CD4-positive, alpha-beta T cell treated with Interleukin-10 for 1 hour (primary cell): Measurements from ENCODE around the gene ROR2.
"Not testable (repeated sequence)": the region's sequence is repeated elsewhere in the genome, so short reads cannot be mapped to it uniquely, and the experiment has no call there.

ENCODE experiments used
- DNase-seq: peaks from one replicate; pipeline ENCODE4 v3.0.0-alpha.2; 2020

Gene ROR2

DNA sequence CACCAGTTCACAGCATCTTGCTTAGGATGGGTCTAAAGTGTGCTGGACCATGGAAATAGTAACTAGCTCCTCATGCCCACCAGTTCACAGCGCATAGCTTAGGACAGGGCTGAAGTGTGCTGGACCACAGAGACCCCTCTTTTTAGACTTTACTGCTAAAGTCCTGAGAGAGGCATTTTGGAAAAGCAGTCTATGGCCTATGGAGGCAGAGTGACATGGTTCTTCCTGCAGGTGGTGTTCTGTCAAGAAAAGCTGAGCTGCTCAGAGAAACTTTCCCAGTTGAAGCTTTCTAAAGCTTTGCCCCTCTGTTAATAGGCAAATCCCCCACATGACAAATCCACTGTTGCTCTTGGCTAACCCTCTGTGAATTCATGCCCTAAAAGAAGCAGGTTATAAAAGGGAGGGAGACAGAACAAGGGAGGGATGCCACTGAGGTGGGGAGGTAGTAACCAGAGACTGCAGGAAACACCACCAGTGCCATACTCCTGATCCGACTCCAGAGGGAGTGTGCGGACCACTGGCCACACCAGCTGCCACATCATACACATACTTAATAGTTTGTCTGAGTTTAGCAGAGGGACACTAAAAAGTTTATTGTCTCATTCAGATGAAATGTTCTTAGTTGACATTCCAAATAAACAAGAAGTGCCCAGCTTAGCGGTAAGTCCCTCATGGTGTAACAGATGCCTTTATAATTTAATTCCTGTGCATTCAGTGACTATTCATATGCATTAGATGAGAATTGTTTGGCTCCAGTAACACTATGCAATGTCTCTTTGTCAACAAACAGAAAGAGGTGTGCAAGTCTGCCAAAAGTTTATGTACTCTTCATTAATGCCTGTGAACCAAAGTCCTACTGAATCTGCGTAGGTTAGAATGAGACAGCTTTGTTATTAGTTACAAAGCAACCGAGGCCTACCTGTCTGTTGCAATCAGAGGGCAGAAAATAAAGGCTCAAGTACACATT is 290.2 kb downstream of the ROR2 start:
- no peak for DNase-seq

DNA sequence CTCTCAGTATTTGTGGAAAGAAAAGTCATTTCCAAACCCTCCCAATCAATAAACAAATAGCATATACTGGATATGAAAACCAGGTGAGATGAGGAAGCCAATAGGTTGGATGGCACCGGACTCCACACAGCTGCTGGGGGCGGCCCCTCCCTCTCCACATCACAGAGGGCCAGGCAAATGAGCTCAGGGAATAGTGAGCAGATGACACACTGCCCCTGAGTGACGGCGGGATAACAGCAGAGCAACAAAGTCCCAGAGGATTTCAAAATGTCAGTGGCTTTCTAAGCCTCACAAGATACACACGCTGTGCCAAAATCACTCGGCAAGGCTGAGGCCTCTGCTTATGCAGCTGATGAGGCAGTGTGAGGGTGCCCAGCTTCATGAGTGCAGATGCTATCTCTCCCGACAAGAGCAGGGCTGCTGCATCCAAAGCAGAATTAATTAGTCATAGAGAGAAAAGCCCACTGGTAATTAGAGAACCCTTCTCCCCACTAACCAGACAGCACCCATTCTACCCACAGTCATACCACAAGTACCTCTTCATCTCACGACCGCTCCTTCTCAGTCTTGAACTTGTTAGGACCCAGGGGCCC is 291.4 kb downstream of the ROR2 start:
- no peak for DNase-seq

DNA sequence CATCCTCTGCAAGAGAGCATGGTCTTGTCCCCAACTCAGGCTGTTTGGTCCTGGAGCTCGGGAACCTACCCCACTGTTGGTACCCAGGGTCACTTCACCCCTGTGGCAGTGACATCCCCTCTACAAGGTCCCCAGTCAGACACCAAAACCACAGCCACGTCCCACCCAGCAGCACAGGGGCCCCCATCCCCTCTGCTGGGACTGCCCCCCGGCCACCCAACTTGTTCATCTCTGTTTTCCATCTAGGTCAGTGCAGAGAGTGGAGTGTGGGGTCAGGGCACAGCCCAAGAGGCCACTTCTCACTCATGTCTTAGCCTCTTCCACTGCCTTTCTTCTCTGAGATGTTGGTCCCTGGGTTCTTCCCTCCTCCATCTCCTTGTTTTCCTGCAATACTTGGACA is 292.5 kb downstream of the ROR2 start:
- no peak for DNase-seq

DNA sequence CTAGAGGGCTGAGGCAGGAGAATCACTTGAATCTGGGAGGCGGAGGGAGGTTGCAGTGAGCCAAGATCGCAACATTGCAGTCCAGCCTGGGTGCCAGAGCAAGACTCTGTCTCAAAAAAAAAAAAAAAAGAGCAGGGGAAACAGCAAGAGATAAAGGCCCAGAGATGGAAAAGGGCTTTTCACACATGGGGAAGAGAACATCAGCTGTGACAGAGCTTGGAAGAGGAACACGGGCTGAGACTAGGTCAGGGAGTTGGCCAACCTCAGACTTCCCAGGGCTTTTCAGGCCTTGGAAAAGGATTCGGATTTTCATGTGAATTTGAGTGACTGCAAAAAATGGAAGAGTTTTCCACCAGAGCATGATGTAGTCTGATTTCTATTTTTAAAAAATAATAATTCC is 294.4 kb downstream of the ROR2 start:
- DNase-seq = no peak

DNA sequence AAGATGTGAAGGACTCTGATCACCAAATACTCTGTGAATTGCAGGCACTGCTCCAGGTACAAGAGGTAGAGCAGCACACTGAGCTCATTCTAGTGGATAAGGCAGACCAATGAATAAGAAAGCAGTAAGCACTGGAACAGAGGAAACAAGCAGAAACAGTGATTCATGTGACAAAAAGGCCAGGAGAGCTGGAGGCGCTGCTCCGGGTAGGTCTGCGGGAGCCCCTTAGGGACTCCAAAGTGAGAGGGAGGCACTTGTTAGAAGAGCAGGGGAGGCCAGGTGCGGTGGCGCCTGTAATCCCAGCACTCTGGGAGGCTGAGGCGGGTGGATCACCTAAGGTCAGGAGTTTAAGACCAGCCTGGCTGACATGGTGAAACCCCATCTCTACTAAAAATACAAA is 294.8 kb downstream of the ROR2 start:
- no peak for DNase-seq

GRCh38 chr9:91654527-91654926 is 295.5 kb downstream of the ROR2 start:
- DNase-seq = no peak

DNA sequence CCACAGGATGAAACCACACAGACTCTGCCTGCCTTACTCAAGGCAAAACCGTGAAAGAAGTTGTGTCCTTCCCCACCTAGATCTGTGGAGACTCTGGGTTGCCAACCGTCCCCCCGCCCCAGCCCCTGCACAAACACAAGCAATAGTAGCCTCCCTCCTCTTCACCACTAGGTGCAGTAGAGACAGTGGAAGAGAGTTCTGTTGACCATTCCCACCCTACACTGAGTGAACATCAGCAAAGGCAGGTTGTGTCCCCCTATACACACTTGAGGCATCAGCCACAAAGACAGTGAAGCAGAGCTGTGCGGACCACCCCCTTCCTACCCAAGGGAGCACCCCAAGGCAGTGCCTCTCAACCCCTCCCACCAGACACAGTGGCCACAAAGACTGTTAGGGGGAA is 302.7 kb downstream of the ROR2 start:
- DNase-seq = no peak

DNA sequence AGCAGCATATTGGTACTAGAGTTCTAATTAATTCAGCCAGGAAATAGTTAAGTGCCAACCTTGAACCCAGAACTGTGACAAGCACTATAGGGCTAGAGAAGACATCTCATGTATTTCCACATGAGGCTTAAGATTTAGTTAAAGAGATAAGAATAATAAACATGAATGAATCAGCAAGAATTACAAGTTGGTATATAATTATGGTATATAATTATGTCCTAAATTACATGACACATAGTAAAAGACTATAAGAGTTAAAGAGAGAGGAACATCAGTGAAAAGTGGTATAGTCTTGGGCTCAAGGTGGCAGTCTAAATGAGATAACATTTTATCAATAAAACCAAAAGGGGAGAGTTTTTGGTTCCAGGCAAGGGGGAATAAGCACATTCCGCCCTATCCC is 303.3 kb downstream of the ROR2 start:
- DNase-seq = no peak

GRCh38 chr9:91644433-91644832 is 305.6 kb downstream of the ROR2 start:
- no peak for DNase-seq

DNA sequence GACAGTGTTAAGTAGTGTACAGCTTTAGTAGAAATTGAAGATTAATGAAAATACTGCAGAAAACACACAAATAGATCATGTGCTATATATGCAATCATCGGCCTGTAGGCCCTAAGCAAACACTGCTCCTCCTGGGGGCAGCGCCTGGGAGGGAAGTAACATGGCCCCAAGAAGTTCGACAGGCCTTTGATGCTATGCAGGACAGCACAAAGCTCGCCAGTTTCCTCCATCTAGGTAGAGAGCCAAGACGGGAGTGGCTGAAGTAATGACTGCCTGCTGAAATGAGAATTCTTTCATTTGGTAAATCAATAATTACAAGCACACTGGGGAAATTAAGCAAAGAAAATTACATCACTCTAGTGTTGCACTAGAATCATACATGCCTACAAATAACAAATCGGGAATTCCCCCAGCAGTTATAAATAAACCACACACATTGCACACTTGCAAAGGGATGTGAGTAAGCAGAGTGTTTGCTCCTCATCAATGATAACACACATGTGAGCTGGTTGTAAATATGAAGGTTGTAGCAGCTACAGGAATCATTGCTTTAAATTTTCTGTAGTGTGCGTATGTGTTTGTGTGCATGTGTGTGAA is 306.4 kb downstream of the ROR2 start:
- DNase-seq = no peak

GRCh38 chr9:91642771-91643170 is 307.3 kb downstream of the ROR2 start:
- no peak for DNase-seq

DNA sequence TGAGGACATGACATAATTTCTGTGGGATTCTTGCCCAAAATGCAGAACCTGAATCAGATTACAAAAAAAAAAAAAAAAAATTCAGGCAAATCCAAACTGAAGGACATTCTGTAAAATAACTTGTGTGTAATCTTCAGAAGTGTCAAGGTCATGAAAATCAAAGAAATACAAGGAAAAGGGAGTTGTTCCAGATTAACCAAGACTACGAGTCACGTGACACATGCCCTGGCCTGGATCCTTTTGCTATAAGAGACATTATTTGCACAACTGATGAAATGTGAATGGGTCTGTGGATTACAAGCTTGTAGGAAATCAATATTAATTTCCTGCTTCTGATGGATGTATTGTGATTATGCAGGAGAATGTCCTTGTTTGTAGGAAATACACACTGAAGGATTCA is 309.6 kb downstream of the ROR2 start:
- no peak for DNase-seq

- DNase-seq = no peak
Observed at GRCh38 chr9:91639054-91639453, 311.0 kb downstream of the ROR2 start.

DNA sequence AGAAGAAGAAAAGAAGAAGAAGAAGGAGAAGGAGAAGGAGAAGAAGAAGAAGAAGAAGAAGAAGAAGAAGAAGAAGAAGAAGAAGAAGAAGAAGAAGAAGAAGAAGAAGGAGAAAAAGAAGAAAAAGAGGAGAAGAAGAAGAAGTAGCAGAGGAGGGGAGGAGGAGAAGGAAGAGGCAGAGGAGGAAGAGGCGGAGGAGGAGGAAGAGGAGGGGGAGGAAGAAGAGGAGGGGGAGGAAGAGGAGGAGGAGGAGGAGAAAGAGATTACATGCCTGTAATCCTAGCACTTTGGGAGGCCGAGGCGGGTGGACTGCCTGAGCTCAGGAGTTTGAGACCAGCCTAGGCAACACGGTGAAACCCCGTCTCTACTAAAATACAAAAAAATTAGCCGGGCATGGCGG is 315.2 kb downstream of the ROR2 start:
- DNase-seq = not testable (repeated sequence)

- DNase-seq = no peak
Observed at GRCh38 chr9:91629718-91630117, 320.3 kb downstream of the ROR2 start.

- no peak for DNase-seq
Observed at GRCh38 chr9:91628892-91629291, 321.1 kb downstream of the ROR2 start.

GRCh38 chr9:91625331-91625730 is 324.7 kb downstream of the ROR2 start:
- DNase-seq = no peak

GRCh38 chr9:91623004-91623403 is 327.0 kb downstream of the ROR2 start:
- DNase-seq = no peak

DNA sequence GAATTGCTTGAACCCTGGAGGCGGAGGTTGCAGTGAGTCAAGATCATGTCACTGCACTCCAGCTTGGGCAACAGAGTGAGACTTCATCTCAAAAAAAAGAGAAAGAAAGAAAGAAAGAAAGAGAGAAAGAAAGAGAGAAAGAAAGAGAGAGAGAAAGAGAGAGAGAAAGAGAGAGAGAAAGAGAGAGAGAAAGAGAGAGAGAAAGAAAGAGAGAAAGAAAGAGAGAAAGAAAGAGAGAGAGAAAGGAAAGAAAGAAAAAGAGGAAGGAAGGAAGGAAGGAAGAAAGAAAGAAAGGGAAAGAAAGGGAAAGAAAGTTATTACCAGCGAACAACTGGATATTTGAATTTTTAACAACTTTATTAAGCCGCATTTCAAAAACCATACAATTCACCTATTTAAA is 327.9 kb downstream of the ROR2 start:
- not testable (repeated sequence) for DNase-seq

DNA sequence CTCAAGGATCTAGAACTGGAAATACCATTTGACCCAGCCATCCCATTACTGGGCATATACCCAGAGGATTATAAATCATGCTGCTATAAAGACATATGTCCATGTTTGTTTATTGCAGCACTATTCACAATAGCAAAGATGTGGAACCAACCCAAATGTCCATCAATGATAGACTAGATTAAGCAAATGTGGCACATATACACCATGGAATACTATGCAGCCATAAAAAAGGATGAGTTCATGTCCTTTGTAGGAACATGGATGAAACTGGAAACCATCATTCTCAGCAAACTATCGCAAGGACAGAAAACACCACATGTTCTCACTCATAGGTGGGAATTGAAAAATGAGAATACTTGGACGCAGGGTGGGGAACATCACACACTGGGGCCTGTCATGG is 336.0 kb downstream of the ROR2 start:
- DNase-seq = not testable (repeated sequence)

- no peak for DNase-seq
Observed at GRCh38 chr9:91611582-91611981, 338.4 kb downstream of the ROR2 start.

DNA sequence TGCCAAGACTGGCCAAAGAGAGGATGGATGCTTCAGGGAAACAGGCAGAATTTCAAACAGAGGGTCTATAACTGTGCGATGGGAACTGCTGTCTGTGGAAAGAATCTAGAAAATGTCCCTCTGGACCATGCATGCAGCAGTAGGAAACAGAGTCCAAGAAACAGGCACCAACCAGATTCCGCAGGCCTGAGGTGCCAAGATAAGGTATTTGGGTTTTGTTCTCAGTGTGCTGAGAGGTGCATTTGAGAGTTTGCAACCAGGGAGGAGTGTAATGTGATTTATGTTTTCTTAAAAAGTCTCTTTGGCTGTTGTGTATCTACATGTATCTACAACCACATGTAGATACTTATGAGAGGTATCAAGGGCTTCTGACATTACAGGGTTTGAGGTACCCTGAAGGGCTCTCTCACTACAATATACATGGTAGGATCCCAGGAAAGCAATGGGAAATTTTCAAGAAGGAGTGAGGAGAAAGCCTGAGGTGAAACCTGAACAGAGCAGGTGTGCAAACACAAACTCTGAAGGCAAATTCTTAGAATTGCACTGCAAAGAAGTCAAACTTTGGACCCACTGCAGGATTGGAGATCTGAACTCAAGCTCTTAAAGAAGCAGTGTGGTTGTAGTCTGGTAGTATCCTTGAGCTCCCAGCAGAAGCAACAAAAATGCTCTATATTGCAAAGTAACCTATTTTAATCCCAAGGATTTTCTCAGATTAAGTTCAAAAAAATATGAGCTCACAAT is 343.6 kb downstream of the ROR2 start:
- DNase-seq = no peak

DNA sequence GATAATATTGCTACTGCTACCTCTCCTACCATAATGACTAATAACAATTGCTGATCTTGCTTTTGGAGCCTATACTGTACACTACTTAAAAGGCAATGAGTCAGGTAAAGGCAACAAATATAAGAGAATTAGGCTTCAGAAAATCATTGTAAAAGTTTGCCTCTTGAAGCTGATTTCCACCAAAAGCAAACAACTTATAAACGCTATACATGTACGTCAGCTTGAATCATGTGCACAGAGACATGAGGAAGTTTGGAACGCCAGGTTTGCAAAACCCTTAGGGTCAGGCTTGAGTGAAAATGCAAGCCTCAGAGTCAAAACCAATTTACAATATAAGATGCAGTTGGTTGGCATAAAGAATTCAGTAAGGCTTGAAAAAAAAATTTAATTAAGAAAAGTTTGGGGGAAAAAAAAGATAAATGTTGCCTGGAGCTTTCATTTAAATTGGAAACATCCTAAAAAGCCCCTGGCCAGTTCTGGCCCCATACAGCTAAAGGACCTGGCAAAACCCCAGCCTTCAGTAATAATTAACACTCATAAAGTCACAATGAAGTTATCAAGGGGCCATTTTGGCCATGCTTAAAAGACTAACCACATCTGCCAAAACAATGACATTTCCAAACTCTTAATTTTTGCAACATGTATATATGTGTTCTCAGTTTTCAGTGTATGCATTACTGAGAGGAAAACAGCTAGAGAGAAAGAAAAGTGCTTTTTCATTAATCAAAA is 345.4 kb downstream of the ROR2 start:
- DNase-seq = no peak
